Esophagus squamous epithelium (tissue), 5 donors: Measurements from ENCODE around the gene PRMT7. TPM values are rescaled to one million over a fixed set of nuclear protein-coding genes. Genes with fewer than 3 reads are reported as not detected.
A peak's percentile ranks its signal among the peaks of the same experiment; 100 is the strongest.

Experiments used
- DNase-seq: peaks from one replicate; lab custom pipeline; 2025; lab: John Stamatoyannopoulos, UW
- H3K27ac ChIP-seq, 4 donors: fragments of 200-600 bp; sonication (generic); one replicate each; pipeline ENCODE4 v1.5.1; 2016 to 2019; ENCODE audit warnings: mild to moderate bottlenecking in 1 of 4
- H3K27me3 ChIP-seq, 4 donors: fragments of 200-600 bp; sonication (generic); 1 replicate in 3 of 4; 2 replicates in 1 of 4; pipeline versions ENCODE4 v1.5.1 to v1.6.0; 2017 to 2021; ENCODE audit warnings: antibody characterized with exemption in 1 of 4
- H3K36me3 ChIP-seq, 3 donors: fragments of 200-600 bp; sonication (generic); one replicate each; pipeline ENCODE4 v1.5.1; 2016 to 2019
- H3K4me1 ChIP-seq, 3 donors: fragments of 200-600 bp; sonication (generic); one replicate each; pipeline ENCODE4 v1.5.1; 2017 to 2019
- H3K4me3 ChIP-seq, 4 donors: fragments of 200-600 bp; sonication (generic); 1 replicate in 3 of 4; 2 replicates in 1 of 4; pipeline ENCODE4 v1.5.1; 2016 to 2019; ENCODE audit warnings: mild to moderate bottlenecking in 2 of 4, moderate library complexity in 1 of 4
- H3K9me3 ChIP-seq, 3 donors: fragments of 200-600 bp; sonication (generic); one replicate each; pipeline ENCODE4 v1.5.1; 2016 to 2019
- POLR2A ChIP-seq, 4 donors: fragments of 450-650 bp; IDR thresholded peaks; one replicate each; pipeline ENCODE4 v1.6.1; 2017; ENCODE audit warnings: antibody characterized with exemption in 4 of 4, mild to moderate bottlenecking in 4 of 4, moderate library complexity in 3 of 4
- WGBS, 2 donors: methylation state at CpG; one replicate each; pipeline ENCODE4 v1.1.5; 2018; 5-methylcytosine and 5-hydroxymethylcytosine counted together
- intact Hi-C: fragments of 100-400 bp; cut with DNase I; formaldehyde crosslinking; loops from one replicate; pipeline ENCODE4 v1.15.0; 2022
- total RNA-seq, 4 donors: library from RNA; depleted of rRNA; stranded (reverse); fragments of >200 nt; gene quantifications; one replicate each; pipeline ENCODE4 v1.1.0, GENCODE V29; 2016
- TF ChIP-seq, protein P1 (sequence below), 6 experiments: fragments of 450-650 bp in 4 of 6; fragments of 200-600 bp in 2 of 6; sonication (generic) in 2 of 6; IDR thresholded peaks; one replicate each; pipeline ENCODE4 v1.5.1; 2016 to 2019; ENCODE audit warnings: antibody characterized with exemption in 6 of 6, mild to moderate bottlenecking in 4 of 6, moderate library complexity in 4 of 6
- donor health status: DM: yes; HTN: yes; CAD: no.

The PRMT7 gene
- total RNA-seq, 4 donors from 2014 or later, result 15.2 to 35.7 (median 21.2) TPM

DNA sequence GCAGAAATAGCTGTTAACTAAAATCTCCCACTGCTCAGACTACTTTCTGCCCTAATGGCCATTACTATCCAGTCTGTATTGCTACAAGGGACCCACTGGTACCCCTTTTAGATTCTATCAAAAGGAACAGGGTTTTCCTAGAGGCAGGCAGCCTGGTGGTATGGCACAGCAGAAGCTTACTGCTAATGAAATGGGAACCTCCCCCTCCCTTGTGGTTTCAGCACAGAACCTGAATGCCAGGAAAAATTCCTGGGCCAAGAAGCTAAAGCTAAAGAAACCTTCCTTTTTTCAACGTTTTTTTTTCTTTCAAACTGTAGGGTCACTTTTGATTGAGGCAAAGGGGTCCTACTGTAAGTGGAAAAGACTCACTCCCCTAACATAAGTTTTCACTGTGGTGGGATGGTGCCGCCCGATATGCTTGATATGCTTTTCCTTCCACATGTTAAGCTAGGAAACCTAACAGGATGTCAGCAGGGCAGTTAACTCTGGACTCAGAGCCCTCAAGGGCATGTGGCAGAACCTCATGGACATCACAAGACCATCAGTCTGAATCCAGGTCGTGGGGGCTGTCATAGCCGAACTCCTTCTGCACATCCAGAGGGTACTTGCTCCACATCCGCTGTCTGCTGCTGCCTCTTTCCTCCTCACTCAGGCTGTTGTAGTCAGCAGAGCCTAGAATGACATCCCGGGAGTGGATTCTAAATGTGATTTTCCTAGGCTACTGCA, 9.9 kb upstream of the PRMT7 start:
- intact Hi-C loops, result no loop called here
- 71 to 75% methylated on average over 4 to 7 of the region's 7 CpGs for WGBS, 2 donors
- Histone ChIP-seq H3K4me3 (no peak overlapping the region), H3K4me1 (peaks cover 0 to 30% (median 27%) of the 10 kb centered on the region in 3 donors), H3K27me3 (no peaks in the 10 kb centered on the region), H3K36me3 (peaks cover 14 to 100% (median 55%) of the 10 kb centered on the region in 3 donors), H3K9me3 (no peaks in the 10 kb centered on the region), H3K27ac (peak overlapping the region in 1 of 4 donors; percentile 69)
- DNase-seq, result no peak
- TF ChIP-seq, protein P1, sequence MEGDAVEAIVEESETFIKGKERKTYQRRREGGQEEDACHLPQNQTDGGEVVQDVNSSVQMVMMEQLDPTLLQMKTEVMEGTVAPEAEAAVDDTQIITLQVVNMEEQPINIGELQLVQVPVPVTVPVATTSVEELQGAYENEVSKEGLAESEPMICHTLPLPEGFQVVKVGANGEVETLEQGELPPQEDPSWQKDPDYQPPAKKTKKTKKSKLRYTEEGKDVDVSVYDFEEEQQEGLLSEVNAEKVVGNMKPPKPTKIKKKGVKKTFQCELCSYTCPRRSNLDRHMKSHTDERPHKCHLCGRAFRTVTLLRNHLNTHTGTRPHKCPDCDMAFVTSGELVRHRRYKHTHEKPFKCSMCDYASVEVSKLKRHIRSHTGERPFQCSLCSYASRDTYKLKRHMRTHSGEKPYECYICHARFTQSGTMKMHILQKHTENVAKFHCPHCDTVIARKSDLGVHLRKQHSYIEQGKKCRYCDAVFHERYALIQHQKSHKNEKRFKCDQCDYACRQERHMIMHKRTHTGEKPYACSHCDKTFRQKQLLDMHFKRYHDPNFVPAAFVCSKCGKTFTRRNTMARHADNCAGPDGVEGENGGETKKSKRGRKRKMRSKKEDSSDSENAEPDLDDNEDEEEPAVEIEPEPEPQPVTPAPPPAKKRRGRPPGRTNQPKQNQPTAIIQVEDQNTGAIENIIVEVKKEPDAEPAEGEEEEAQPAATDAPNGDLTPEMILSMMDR (IDR thresholded peaks at IDR 0.05), result no peak
- TF ChIP-seq POLR2A (IDR thresholded peaks at IDR 0.05), result no peak

DNA sequence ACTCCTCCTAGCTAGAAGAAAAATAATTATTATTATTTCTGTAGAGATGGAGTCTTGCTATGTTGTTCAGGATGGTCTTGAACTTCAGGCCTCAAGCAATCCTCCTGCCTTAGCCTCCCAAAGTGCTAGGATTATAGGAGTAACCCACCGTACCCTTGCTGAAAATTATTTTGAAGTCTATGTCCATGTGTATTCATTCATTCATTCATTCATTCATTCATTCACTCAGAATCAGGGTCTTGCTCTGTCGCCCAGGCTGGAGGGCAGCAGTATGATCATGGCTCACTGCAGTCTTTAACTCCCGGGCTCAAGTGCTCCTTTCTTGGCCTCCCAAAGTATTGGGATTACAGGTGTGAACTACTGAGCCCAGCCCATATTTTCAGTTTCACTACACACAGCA, 4.2 kb upstream of the PRMT7 start:
- TF ChIP-seq POLR2A (IDR thresholded peaks at IDR 0.05), result no peak
- TF ChIP-seq, protein P1 (IDR thresholded peaks at IDR 0.05), result no peak

DNA sequence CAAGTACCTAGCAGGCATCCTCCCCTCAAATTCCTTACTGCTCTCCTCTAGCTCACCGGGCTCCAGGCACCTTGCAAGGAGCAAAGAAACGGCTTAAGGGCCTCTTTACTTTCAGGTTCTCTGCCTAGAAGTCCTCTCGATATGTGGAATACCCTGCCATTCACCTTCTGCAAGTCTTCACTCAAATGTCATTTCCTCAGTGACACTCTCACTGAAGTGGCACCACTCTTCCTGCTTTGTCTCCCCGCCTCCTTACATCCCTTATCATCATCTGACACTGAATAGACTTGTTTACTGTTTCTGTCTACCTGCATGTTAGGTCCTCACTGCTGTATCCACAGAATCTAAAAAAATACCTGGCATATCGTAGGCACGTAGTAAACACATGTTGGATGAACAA, 1.0 kb upstream of the PRMT7 start:
- Histone ChIP-seq H3K27me3 (no peaks in the 10 kb centered on the region), H3K36me3 (peaks cover 0 to 49% (median 15%) of the 10 kb centered on the region in 3 donors), H3K9me3 (no peaks in the 10 kb centered on the region), H3K4me3 (peak overlapping the region; percentile 67 to 98 (median 78)), H3K27ac (peak overlapping the region; percentile 81 to 89 (median 87)), H3K4me1 (peaks cover 16 to 50% (median 28%) of the 10 kb centered on the region in 3 donors)
- no peak for DNase-seq
- intact Hi-C loops, result loop anchor here (10.0 kb wide), 1 partner anchor 55 kb away; no protein-coding TSS in a partner anchor
- no peak for TF ChIP-seq POLR2A (IDR thresholded peaks at IDR 0.05)
- TF ChIP-seq, protein P1 (IDR thresholded peaks at IDR 0.05), result no peak
- 35 to 37% methylated on average over 6 of the region's 6 CpGs for WGBS, 2 donors

More for the DNA sequence above, 4.2 kb upstream of the PRMT7 start:
- intact Hi-C loops, result no loop called here
- peaks cover 0 to 78% (median 32%) of the 10 kb centered on the region in 3 donors for H3K36me3 ChIP-seq
- no peaks in the 10 kb centered on the region for H3K27me3 ChIP-seq
- WGBS, 2 donors, result 93 to 94% methylated on average over 3 of the region's 3 CpGs
- H3K9me3 ChIP-seq, result no peaks in the 10 kb centered on the region
- H3K27ac ChIP-seq, result no peak overlapping the region
- no peak overlapping the region for H3K4me3 ChIP-seq
- H3K4me1 ChIP-seq, result peaks cover 14 to 32% (median 18%) of the 10 kb centered on the region in 3 donors
- DNase-seq, result no peak

DNA sequence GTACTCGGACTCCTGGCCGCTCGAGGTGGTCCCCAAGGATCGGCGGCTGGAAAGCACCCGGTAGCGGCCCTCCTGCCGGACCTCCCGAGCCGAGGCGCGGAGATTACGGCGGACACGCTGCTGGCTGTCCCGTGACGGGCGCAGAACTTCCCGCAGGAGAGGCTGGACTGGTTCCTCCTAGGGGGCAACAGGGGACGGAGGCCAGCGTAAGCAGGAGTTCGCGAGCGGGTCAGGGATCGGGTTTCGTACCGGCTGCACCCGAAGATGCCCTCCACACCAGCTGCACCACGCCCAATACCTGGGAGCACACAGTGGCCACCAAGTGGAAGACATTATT, 414 bp upstream of the PRMT7 start:
- peaks cover 0 to 49% (median 11%) of the 10 kb centered on the region in 3 donors for H3K36me3 ChIP-seq
- peak overlapping the region; percentile 81 to 89 (median 87) for H3K27ac ChIP-seq
- peak overlapping the region; percentile 67 to 98 (median 78) for H3K4me3 ChIP-seq
- intact Hi-C loops, result loop anchor here (10.0 kb wide), 1 partner anchor 56 kb away; no protein-coding TSS in a partner anchor
- H3K4me1 ChIP-seq, result peaks cover 16 to 50% (median 28%) of the 10 kb centered on the region in 3 donors
- no peak for DNase-seq
- no peak for TF ChIP-seq POLR2A (IDR thresholded peaks at IDR 0.05)
- TF ChIP-seq, protein P1 (IDR thresholded peaks at IDR 0.05), result no peak
- no peaks in the 10 kb centered on the region for H3K9me3 ChIP-seq
- 0% methylated on average over 1 of the region's 29 CpGs; no CpG with 5 or more reads in 1 of the 2 donors for WGBS, 2 donors
- no peaks in the 10 kb centered on the region for H3K27me3 ChIP-seq

DNA sequence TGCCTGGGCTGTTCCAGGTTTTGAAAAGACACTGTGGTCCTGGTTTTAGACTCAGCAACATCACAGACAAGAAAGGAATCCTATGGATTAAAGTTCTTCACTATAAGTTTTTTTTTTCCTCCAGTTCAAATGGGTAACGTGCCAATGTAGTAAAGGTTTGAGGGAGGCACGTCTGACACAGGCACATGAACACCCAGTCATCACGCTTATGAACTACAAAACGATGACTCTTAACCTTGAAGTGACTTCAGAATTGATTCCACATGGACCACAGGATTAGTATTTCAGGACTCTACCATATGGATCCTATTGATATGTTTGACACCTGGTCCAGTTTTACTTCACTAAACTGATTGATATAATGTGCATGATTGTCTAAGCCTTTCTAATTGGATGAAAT, 2.3 kb downstream of the PRMT7 start:
- intact Hi-C loops, result loop anchor here (10.0 kb wide), 1 partner anchor 58 kb away; no protein-coding TSS in a partner anchor
- WGBS, 2 donors, result 66 to 75% methylated on average over 4 of the region's 4 CpGs
- DNase-seq, result no peak

More for the DNA sequence above, 2.3 kb downstream of the PRMT7 start:
- no peak for TF ChIP-seq POLR2A (IDR thresholded peaks at IDR 0.05)
- TF ChIP-seq, protein P1 (IDR thresholded peaks at IDR 0.05), result no peak
- Histone ChIP-seq H3K9me3 (no peaks in the 10 kb centered on the region), H3K27ac (no peak overlapping the region), H3K4me1 (peaks cover 16 to 47% (median 28%) of the 10 kb centered on the region in 3 donors), H3K27me3 (no peaks in the 10 kb centered on the region), H3K36me3 (peaks cover 0 to 49% (median 10%) of the 10 kb centered on the region in 3 donors), H3K4me3 (no peak overlapping the region)
